Stimulated activated CD8-positive, alpha-beta memory T cell treated with anti-CD3 and anti-CD28 coated beads, Interleukin-7, amount 100 ng/mL, for 4 hours (primary cell): ENCODE data around the gene INTS4.
"Not testable (repeated sequence)": the region's sequence is repeated elsewhere in the genome, so short reads cannot be mapped to it uniquely, and the experiment has no call there.

Experiments
- DNase-seq, 2 donors: peaks; one replicate each; pipeline ENCODE4 v3.0.0-alpha.2; 2020; ENCODE audit warnings: low read depth in 2 of 2

INTS4 gene

GRCh38 chr11:77959434-77959833 lies 35.0 kb downstream of the INTS4 start:
- no peak for DNase-seq

- not testable (repeated sequence) for DNase-seq
Observed at GRCh38 chr11:77958583-77959177, 35.8 kb downstream of the INTS4 start.

DNA sequence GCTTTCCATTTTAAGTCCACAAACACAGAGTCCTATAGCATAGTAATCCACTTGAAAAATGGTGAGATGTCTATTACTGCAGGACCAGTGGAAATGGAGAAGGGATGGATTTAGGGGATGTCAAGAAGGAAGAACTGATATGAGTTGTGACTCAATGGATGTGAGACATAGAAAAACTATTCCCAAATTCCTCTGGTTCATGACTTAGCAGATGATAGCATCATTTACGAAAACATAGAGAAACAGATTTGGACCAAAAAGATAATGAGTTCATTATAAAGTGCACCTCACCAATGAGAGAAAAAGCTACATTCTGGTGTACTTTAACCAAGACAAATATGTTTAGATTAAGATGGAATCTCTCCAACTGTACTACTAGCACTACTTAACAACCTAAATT lies 51.2 kb downstream of the INTS4 start:
- DNase-seq = not testable (repeated sequence)

DNA sequence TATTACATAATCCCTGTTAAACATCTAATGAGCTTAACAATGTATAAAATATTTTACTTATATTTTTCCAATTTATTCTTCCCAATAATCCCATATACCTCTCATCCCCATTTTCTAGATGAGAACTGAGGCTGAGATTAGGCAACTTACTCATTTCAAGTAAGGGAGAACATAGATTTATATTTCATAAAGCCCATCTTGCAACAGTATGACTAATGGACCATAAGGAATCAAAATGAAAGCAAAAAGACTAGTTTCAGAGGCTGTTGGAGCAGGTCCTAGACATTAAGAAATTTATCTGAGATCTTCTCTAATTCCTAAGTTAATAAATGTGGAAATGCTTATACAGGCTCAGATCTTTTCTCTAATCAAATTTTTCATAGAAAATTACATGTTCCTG lies 52.0 kb downstream of the INTS4 start:
- not testable (repeated sequence) for DNase-seq

- DNase-seq = not testable (repeated sequence)
Observed at GRCh38 chr11:77933596-77933995, 60.9 kb downstream of the INTS4 start.

DNA sequence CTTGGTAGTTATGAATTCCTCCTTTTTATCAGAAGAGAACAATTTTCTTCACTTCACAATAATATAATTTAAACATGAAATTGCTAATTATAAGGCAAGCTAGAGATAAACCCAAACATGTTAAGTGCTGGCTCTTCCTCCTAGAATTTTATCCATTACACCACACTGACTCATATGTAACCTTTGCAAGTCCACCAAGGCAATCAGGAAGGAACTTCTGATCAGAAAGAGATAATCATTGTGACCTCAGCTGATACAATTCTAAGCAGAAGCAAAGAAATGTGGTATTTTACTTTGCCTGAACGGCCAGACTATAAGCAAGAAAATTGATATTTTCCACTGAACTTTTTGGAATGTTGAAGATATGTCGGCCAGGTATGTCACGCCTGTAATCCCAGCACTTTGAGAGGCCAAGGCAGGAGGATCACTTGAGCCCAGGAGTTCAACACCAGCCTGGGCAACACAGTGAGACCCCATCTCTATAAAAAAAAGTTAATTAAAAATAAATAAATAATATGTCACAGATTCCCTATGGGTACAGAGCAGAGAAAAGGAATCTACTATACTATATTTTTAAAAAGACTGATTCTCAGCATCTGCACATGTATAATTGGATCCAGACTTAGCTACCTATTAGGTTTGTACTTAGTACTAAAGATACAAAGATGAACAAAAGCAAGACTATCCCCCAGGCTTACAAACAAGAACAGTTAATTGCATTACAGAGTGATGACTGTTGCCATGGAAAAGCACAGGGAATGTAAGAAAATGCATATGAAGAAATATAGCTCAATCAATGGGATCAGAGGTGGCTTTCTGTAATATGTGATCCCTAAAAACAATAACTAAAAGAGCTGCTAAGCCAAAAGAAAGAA lies 63.9 kb downstream of the INTS4 start:
- DNase-seq = not testable (repeated sequence)

DNA sequence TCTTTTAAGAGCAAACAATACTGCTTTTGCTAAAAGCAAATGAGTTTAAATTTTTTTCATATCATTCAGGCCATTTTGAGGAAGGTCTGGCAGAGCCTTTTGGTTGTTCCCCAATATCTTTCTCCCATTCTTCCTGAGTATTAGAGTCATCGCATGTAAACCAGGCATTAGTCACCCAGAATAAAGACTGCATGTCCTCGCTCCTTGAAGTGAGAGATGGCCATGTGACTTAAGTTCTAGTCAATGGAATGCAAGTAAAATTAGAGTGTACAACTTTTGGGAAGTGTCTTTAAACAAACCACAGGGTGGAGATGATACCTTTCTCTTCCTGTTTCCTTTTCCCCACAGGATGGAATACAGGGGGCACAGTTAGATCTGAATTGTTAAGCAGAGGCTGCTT lies 76.8 kb downstream of the INTS4 start:
- DNase-seq = not testable (repeated sequence)

DNA sequence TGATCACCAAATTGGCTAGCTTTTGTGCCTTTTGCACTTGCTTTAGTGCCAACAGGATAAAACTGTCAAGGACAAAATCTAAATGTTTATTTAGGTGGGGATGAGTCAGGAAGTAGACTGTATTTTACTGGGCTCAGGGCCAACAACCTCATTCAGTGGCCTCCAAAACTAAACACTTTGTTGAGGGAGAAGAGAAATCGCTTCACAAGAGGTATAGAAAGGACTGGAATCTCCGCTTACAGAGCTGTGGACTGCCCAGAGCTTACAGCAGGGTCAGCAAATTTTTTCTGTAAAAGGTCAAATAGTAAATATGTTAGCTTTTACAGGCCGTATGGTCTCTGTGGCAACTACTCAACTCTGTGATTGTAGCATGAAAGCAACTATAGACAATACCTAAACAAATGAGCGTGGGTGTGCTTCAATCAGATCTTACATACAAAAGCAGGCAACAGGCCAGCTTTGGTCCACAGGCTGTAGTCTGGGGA lies 80.1 kb downstream of the INTS4 start:
- DNase-seq = not testable (repeated sequence)

- not testable (repeated sequence) for DNase-seq
Observed at GRCh38 chr11:77913608-77914306, 80.7 kb downstream of the INTS4 start.

DNA sequence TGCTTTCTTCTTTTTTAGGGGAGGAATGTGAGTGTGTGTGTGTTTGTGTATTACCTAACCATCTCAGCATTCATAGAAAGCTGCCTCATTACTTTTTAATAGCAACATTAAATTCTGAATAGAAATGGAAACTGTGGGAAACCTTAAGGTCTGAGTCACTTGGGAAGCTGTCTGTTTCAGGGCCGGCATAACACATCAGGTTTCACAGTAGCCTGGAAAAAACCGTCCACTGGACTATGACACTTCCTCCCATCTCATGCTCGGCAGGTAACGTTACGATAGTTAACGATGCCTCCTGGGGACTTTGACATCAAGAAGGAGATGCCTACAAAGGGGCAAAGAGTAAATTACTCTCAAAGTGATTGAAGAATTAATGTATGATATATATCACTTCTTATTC lies 83.6 kb downstream of the INTS4 start:
- not testable (repeated sequence) for DNase-seq

DNA sequence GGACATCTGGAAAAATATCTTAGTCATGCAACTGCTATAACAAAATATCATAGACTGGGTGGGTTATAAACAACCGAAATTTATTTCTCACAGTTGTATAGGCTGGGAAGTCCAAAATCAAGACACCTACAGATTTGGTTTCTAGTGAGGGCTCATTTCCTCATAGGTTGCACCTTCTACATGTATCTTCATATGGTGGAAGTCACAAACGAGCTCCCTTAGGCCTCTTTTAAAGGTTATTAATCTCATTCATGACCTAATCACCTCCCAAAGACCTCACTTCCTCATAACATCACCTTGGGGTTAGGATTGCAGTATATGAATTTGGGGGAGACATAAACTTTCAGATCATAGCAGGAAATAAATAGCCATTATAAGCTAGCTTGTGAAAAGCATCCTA lies 85.2 kb downstream of the INTS4 start:
- no peak for DNase-seq

GRCh38 chr11:77908835-77909234 lies 85.6 kb downstream of the INTS4 start:
- no peak for DNase-seq

GRCh38 chr11:77894949-77895348 lies 99.5 kb downstream of the INTS4 start:
- not testable (repeated sequence) for DNase-seq

DNA sequence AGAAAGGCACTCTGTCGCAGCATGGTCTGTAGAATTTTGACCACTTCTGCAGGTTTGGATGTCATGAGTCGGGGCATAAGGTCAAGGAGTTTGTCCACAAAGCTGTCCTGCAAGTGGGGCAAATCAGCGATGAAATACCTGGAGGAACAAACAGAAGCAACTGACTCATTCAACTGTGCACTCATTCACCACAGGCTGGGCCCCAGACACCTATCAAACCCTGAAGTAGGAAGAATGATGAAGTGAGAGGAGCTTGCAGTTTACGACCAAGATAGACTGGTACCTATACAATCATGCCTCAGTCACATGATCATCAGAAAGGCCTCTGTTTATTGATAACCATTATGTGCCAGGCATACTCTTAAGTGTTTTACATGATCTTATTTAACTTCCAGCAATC lies 102.8 kb downstream of the INTS4 start:
- not testable (repeated sequence) for DNase-seq

DNA sequence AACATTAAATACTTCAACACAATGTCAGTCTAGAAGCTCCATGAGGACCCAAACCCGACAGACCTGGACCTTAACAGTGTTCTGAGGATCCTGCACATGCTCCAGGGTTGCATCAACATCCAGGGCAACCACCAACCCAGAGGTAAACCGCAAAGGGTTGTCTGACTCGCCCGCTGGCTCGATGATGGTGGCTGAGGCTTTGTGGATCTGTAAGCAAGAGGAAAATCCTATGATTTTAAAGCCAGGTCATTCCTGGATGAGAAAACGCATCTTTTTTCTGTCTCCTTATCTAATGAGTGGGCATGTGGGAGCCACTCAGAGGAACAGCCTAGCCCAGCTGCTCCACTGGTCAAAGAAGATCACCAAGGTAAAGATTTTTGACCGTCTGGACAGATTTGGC lies 103.2 kb downstream of the INTS4 start:
- not testable (repeated sequence) for DNase-seq

- DNase-seq = not testable (repeated sequence)
Observed at GRCh38 chr11:77890619-77891056, 103.8 kb downstream of the INTS4 start.

- not testable (repeated sequence) for DNase-seq
Observed at GRCh38 chr11:77890100-77890614, 104.3 kb downstream of the INTS4 start.

DNA sequence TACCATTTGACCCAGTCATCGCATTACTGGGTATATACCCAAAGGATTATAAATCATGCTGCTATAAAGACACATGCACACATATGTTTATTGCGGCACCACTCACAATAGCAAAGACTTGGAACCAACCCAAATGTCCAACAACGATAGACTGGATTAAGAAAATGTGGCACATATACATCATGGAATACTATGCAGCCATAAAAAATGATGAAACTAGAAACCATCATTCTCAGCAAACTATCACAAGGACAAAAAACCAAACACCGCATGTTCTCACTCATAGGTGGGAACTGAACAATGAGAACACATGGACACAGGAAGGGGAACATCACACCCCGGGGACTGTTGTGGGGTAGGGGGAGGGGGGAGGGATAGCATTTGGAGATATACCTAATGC lies 105.4 kb downstream of the INTS4 start:
- not testable (repeated sequence) for DNase-seq

DNA sequence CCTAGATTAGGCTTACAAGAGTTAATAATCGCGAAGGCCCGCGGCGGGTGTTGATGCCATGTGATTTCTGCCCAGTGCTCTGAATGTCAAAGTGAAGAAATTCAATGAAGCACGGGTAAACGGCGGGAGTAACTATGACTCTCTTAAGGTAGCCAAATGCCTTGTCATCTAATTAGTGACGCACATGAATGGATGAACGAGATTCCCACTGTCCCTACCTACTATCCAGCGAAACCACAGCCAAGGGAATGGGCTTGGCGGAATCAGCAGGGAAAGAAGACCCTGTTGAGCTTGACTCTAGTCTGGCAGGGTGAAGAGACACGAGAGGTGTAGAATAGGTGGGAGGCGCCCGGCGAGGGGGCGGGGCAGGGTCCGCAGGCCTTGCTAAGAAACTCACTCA lies 108.1 kb downstream of the INTS4 start:
- DNase-seq = no peak

DNA sequence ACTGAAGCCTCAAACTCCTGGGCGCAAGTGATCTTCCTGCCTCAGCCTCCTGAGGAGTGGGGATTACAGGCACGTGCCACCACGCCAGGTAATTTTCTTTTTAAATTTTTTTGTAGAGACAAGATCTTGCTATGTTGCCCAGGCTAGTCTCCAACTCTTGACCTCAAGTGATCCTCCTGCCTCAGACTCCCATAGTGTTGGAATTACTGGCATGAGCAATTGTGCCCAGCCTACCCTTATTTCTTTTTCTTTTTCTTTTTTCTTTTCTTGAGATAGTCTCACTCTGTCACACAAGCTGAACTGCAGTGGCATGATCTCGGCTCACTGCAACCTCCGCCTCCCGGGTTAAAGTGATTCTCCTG lies 109.7 kb downstream of the INTS4 start:
- DNase-seq = no peak

GRCh38 chr11:77884186-77884828 lies 110.2 kb downstream of the INTS4 start:
- DNase-seq = no peak

GRCh38 chr11:77883775-77884174 lies 110.7 kb downstream of the INTS4 start:
- no peak for DNase-seq
